BLaER1 treated with 17β-estradiol and CSF1 and Interleukin-3, amounts not matched to agents 10 nM and 100 nM (cell line): Measurements from ENCODE around the gene DNMT3B.
"Not testable (repeated sequence)": the region's sequence is repeated elsewhere in the genome, so short reads cannot be mapped to it uniquely, and the experiment has no call there.

Experiments used
- H3K27ac ChIP-seq, 11 experiments: shearing (Covaris generic); formaldehyde crosslinking; 2 replicates each; pipeline ENCODE4 v1.8.1; 2022
- H3K27me3 ChIP-seq, 11 experiments: shearing (Covaris generic); formaldehyde crosslinking; 2 replicates each; pipeline ENCODE4 v1.8.1; 2022
- H3K36me3 ChIP-seq, 11 experiments: shearing (Covaris generic); formaldehyde crosslinking; 2 replicates each; pipeline ENCODE4 v1.8.1; 2022
- H3K4me1 ChIP-seq, 10 experiments: shearing (Covaris generic); formaldehyde crosslinking; 2 replicates each; pipeline ENCODE4 v1.8.1; 2022
- H3K4me2 ChIP-seq, 11 experiments: shearing (Covaris generic); formaldehyde crosslinking; 2 replicates each; pipeline ENCODE4 v1.8.1; 2022
- H3K4me3 ChIP-seq, 10 experiments: shearing (Covaris generic); formaldehyde crosslinking; 2 replicates each; pipeline ENCODE4 v1.8.1; 2022
- H3K9ac ChIP-seq, 11 experiments: shearing (Covaris generic); formaldehyde crosslinking; 2 replicates each; pipeline ENCODE4 v1.8.1; 2022
- H3K9me3 ChIP-seq, 11 experiments: shearing (Covaris generic); formaldehyde crosslinking; replicated peaks in 1 of 11; 2 replicates each; pipeline ENCODE4 v1.8.1; 2022
- H4K20me1 ChIP-seq, 11 experiments: shearing (Covaris generic); formaldehyde crosslinking; 2 replicates each; pipeline ENCODE4 v1.8.1; 2022
- Cebpa-rat ChIP-seq, 11 experiments: shearing (Covaris generic); IDR thresholded peaks; 2 replicates each; pipeline ENCODE4 v1.8.1; 2022

The DNMT3B gene

GRCh38 chr20:32756156-32756555 lies 6.0 kb upstream of the DNMT3B start:
- H3K27me3 ChIP-seq: no peaks in the 10 kb centered on the region
- no peaks in the 10 kb centered on the region for H3K36me3 ChIP-seq
- H3K27ac ChIP-seq: no peak overlapping the region
- no peak overlapping the region for H3K4me2 ChIP-seq
- peaks cover 0 to 9% (median 4%) of the 10 kb centered on the region in 10 experiments; a peak in 18 of 20 replicates for H3K4me1 ChIP-seq
- no peaks in the 10 kb centered on the region for H4K20me1 ChIP-seq
- H3K9me3 ChIP-seq: no peaks in the 10 kb centered on the region
- no peak overlapping the region for H3K9ac ChIP-seq
- H3K4me3 ChIP-seq: no peak overlapping the region
- TF ChIP-seq Cebpa-rat (IDR thresholded peaks at IDR 0.05): no peak

- peak overlapping the region; percentile 62 to 87 (median 84); a peak in 16 of 22 replicates for H3K9ac ChIP-seq
- peak overlapping the region in 8 of 11 experiments; percentile 50 to 80 (median 68); a peak in 13 of 22 replicates for H3K27ac ChIP-seq
Observed at GRCh38 chr20:32761417-32761830, 761 bp upstream of the DNMT3B start.

GRCh38 chr20:32762754-32763201 lies 593 bp downstream of the DNMT3B start:
- Histone ChIP-seq H3K9ac (peak overlapping the region; percentile 70 to 87 (median 84)), H3K36me3 (no peaks in the 10 kb centered on the region), H3K4me3 (peak overlapping the region; percentile 77 to 95 (median 89)), H3K4me2 (peak overlapping the region; percentile 88 to 100 (median 99)), H3K9me3 (no peaks in the 10 kb centered on the region), H3K4me1 (peaks cover 18 to 40% (median 34%) of the 10 kb centered on the region in 10 experiments), H4K20me1 (peaks cover 0 to 18% (median 10%) of the 10 kb centered on the region in 11 experiments; a peak in 9 of 22 replicates), H3K27ac (peak overlapping the region; percentile 9 to 80 (median 70); a peak in 20 of 22 replicates), H3K27me3 (peaks cover 24 to 32% (median 31%) of the 10 kb centered on the region in 11 experiments)
- TF ChIP-seq Cebpa-rat (IDR thresholded peaks at IDR 0.05): no peak

More at GRCh38 chr20:32761417-32761830, 761 bp upstream of the DNMT3B start:
- Histone ChIP-seq H3K27me3 (peaks cover 24 to 32% (median 31%) of the 10 kb centered on the region in 11 experiments), H4K20me1 (peaks cover 0 to 18% (median 10%) of the 10 kb centered on the region in 11 experiments; a peak in 9 of 22 replicates), H3K9me3 (no peaks in the 10 kb centered on the region), H3K4me3 (peak overlapping the region; percentile 77 to 95 (median 89)), H3K4me1 (peaks cover 18 to 40% (median 34%) of the 10 kb centered on the region in 10 experiments), H3K36me3 (no peaks in the 10 kb centered on the region), H3K4me2 (peak overlapping the region; percentile 83 to 100 (median 98))
- TF ChIP-seq Cebpa-rat (IDR thresholded peaks at IDR 0.05): no peak

GRCh38 chr20:32763202-32764004 lies 1.2 kb downstream of the DNMT3B start:
- no peaks in the 10 kb centered on the region for H3K36me3 ChIP-seq
- peaks cover 18 to 40% (median 34%) of the 10 kb centered on the region in 10 experiments for H3K4me1 ChIP-seq
- H4K20me1 ChIP-seq: peaks cover 0 to 18% (median 10%) of the 10 kb centered on the region in 11 experiments; a peak in 9 of 22 replicates
- H3K4me2 ChIP-seq: peak overlapping the region; percentile 88 to 100 (median 99)
- H3K9ac ChIP-seq: peak overlapping the region; percentile 70 to 87 (median 84)
- H3K4me3 ChIP-seq: peak overlapping the region; percentile 77 to 95 (median 89)
- H3K9me3 ChIP-seq: no peaks in the 10 kb centered on the region
- TF ChIP-seq Cebpa-rat (IDR thresholded peaks at IDR 0.05): no peak
- H3K27ac ChIP-seq: peak overlapping the region in 6 of 11 experiments; percentile 9 to 80 (median 70); a peak in 7 of 22 replicates
- peaks cover 24 to 32% (median 31%) of the 10 kb centered on the region in 11 experiments for H3K27me3 ChIP-seq

GRCh38 chr20:32764005-32764960 lies 2.1 kb downstream of the DNMT3B start:
- Histone ChIP-seq H3K9me3 (no peaks in the 10 kb centered on the region), H3K27ac (no peak overlapping the region), H3K4me1 (peaks cover 18 to 40% (median 34%) of the 10 kb centered on the region in 10 experiments), H3K4me2 (peak overlapping the region; percentile 88 to 100 (median 99)), H3K4me3 (peak overlapping the region in 8 of 10 experiments; percentile 77 to 93 (median 89); a peak in 14 of 20 replicates), H3K36me3 (no peaks in the 10 kb centered on the region), H3K27me3 (peaks cover 24 to 32% (median 31%) of the 10 kb centered on the region in 11 experiments), H3K9ac (peak overlapping the region in 5 of 11 experiments; percentile 4 to 85 (median 83); a peak in 4 of 22 replicates), H4K20me1 (peaks cover 0 to 18% (median 10%) of the 10 kb centered on the region in 11 experiments; a peak in 9 of 22 replicates)
- TF ChIP-seq Cebpa-rat (IDR thresholded peaks at IDR 0.05): no peak

GRCh38 chr20:32765230-32765875 lies 3.2 kb downstream of the DNMT3B start:
- not testable (repeated sequence) for H3K4me3 ChIP-seq, H3K9me3 ChIP-seq, H3K27ac ChIP-seq, H3K36me3 ChIP-seq, H3K9ac ChIP-seq
- peaks cover 24 to 32% (median 31%) of the 10 kb centered on the region in 11 experiments for H3K27me3 ChIP-seq
- peak overlapping the region in 9 of 11 experiments; percentile 0 to 100 (median 99); a peak in 12 of 22 replicates for H3K4me2 ChIP-seq
- peaks cover 18 to 42% (median 34%) of the 10 kb centered on the region in 10 experiments for H3K4me1 ChIP-seq
- peaks cover 0 to 18% (median 10%) of the 10 kb centered on the region in 11 experiments; a peak in 9 of 22 replicates for H4K20me1 ChIP-seq

GRCh38 chr20:32767418-32768198 lies 5.4 kb downstream of the DNMT3B start:
- Histone ChIP-seq H3K4me1 (peaks cover 29 to 51% (median 42%) of the 10 kb centered on the region in 10 experiments), H3K27ac (no peak overlapping the region), H3K9me3 (no peaks in the 10 kb centered on the region), H3K4me3 (no peak overlapping the region), H3K36me3 (no peaks in the 10 kb centered on the region), H3K9ac (no peak overlapping the region), H4K20me1 (peaks cover 0 to 18% (median 11%) of the 10 kb centered on the region in 11 experiments; a peak in 9 of 22 replicates), H3K27me3 (peaks cover 24 to 29% (median 28%) of the 10 kb centered on the region in 11 experiments), H3K4me2 (no peak overlapping the region)
- no peak for TF ChIP-seq Cebpa-rat (IDR thresholded peaks at IDR 0.05)
